PC-9 (cell line): ENCODE measurements around the gene AGL. TPM values are rescaled to one million over a fixed set of nuclear protein-coding genes. Genes with fewer than 3 reads are reported as not detected.
"Not testable (repeated sequence)": the region's sequence is repeated elsewhere in the genome, so short reads cannot be mapped to it uniquely, and the experiment has no call there.

Source experiments
- BruUV-seq: library from RNA; stranded (reverse); fragments of 400-500 nt; replicated peaks from 2 replicates; lab custom pipeline; 2021; lab: Mats Ljungman, UMichigan
- CTCF ChIA-PET: fragments of 300-600 bp; sonication (Branson Sonifier 250); formaldehyde crosslinking; loops from one replicate; lab custom pipeline; 2022; ENCODE audit warnings: antibody characterized with exemption; lab: Charles Lee
- POLR2A ChIA-PET: fragments of 300-600 bp; sonication (Branson Sonifier 250); formaldehyde crosslinking; loops from one replicate; lab custom pipeline; 2022; ENCODE audit warnings: antibody characterized with exemption; ENCODE audit not compliant: unreplicated experiment; lab: Charles Lee
- DNase-seq, 2 experiments: peaks; one replicate each; pipeline versions ENCODE4 v3.0.0 to v3.0.0-alpha.2; 2015 to 2022; ENCODE audit warnings: mixed read lengths in 1 of 2
- H2AFZ ChIP-seq: fragments of 200-600 bp; sonication (generic); 2 replicates; pipeline ENCODE4 v1.8.1; 2017; ENCODE audit warnings: antibody characterized with exemption
- H3F3A ChIP-seq: fragments of 200-600 bp; sonication (generic); 2 replicates; pipeline ENCODE4 v1.8.1; 2017; ENCODE audit warnings: antibody characterized with exemption, mild to moderate bottlenecking, low read depth; ENCODE audit not compliant: insufficient read depth
- H3K27ac ChIP-seq: fragments of 200-600 bp; sonication (generic); 2 replicates; pipeline ENCODE4 v1.6.1; 2016; ENCODE audit warnings: mixed run types
- H3K27me3 ChIP-seq: fragments of 200-600 bp; sonication (generic); 2 replicates; pipeline ENCODE4 v1.6.1; 2016; ENCODE audit warnings: low read depth, mixed run types; ENCODE audit not compliant: insufficient read depth
- H3K36me3 ChIP-seq: fragments of 200-600 bp; sonication (generic); 2 replicates; pipeline ENCODE4 v1.6.1; 2016; ENCODE audit warnings: low read depth, mixed run types
- H3K4me1 ChIP-seq: fragments of 200-600 bp; sonication (generic); replicated peaks from 2 replicates; pipeline ENCODE4 v1.6.1; 2016; ENCODE audit warnings: mixed run types; ENCODE audit not compliant: insufficient read depth
- H3K4me2 ChIP-seq: fragments of 200-600 bp; sonication (generic); 2 replicates; pipeline ENCODE4 v1.6.1; 2017; ENCODE audit warnings: mixed run types
- H3K4me3 ChIP-seq: fragments of 200-600 bp; sonication (generic); 2 replicates; pipeline ENCODE4 v1.6.1; 2016; ENCODE audit warnings: mixed run types
- H3K79me2 ChIP-seq: fragments of 200-600 bp; sonication (generic); 2 replicates; pipeline ENCODE4 v1.6.1; 2017; ENCODE audit warnings: low read depth, mixed run types
- H3K9me2 ChIP-seq: fragments of 200-600 bp; sonication (generic); 2 replicates; pipeline ENCODE4 v1.8.1; 2017; ENCODE audit warnings: mild to moderate bottlenecking; ENCODE audit not compliant: insufficient read depth
- H3K9me3 ChIP-seq: fragments of 200-600 bp; sonication (generic); 2 replicates; pipeline ENCODE4 v1.8.1; 2016; ENCODE audit warnings: low read depth; ENCODE audit not compliant: insufficient read depth
- H4K20me1 ChIP-seq: fragments of 200-600 bp; sonication (generic); 2 replicates; pipeline ENCODE4 v1.8.1; 2017; ENCODE audit not compliant: insufficient read depth
- EZH2 ChIP-seq: fragments of 200-600 bp; sonication (generic); IDR thresholded peaks from 2 replicates; pipeline ENCODE4 v1.8.0; 2017; ENCODE audit warnings: antibody characterized with exemption, low read depth
- intact Hi-C: fragments of 100-400 bp; cut with micrococcal nuclease; formaldehyde crosslinking; loops from one replicate; pipeline ENCODE4 v1.10.0; 2022; ENCODE audit not compliant: unreplicated experiment
- total RNA-seq: library from RNA; stranded (reverse); gene quantifications from 2 replicates; pipeline ENCODE4 v1.2.3, GENCODE V29; 2021
- TF ChIP-seq, protein P1 (sequence below): fragments of 200-600 bp; sonication (generic); conservative IDR thresholded peaks from 2 replicates; pipeline ENCODE4 v1.6.1; 2017; ENCODE audit warnings: mixed run types, antibody characterized with exemption, mild to moderate bottlenecking, moderate library complexity

The AGL gene
- total RNA-seq, 1 experiment from 2014 or later, result 15.7 TPM

GRCh38 chr1:99827970-99828369 is 22.2 kb upstream of the AGL start:
- no peaks in the 10 kb centered on the region for H3K27me3 ChIP-seq
- no peak overlapping the region for H3K27ac ChIP-seq
- DNase-seq, result no peak
- no peaks in the 10 kb centered on the region for H3K9me2 ChIP-seq
- H2AFZ ChIP-seq, result no peak overlapping the region
- TF ChIP-seq, protein P1, sequence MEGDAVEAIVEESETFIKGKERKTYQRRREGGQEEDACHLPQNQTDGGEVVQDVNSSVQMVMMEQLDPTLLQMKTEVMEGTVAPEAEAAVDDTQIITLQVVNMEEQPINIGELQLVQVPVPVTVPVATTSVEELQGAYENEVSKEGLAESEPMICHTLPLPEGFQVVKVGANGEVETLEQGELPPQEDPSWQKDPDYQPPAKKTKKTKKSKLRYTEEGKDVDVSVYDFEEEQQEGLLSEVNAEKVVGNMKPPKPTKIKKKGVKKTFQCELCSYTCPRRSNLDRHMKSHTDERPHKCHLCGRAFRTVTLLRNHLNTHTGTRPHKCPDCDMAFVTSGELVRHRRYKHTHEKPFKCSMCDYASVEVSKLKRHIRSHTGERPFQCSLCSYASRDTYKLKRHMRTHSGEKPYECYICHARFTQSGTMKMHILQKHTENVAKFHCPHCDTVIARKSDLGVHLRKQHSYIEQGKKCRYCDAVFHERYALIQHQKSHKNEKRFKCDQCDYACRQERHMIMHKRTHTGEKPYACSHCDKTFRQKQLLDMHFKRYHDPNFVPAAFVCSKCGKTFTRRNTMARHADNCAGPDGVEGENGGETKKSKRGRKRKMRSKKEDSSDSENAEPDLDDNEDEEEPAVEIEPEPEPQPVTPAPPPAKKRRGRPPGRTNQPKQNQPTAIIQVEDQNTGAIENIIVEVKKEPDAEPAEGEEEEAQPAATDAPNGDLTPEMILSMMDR, result no peak
- TF ChIP-seq EZH2, result no peak
- no peak overlapping the region for H3K4me3 ChIP-seq
- H3K4me1 ChIP-seq, result no peaks in the 10 kb centered on the region
- no peak overlapping the region for H3K4me2 ChIP-seq
- H4K20me1 ChIP-seq, result no peaks in the 10 kb centered on the region
- no peaks in the 10 kb centered on the region for H3F3A ChIP-seq
- 0 out of 2 replicates have a peak, but pooled peaks cover 5% of the 10 kb centered on the region for H3K9me3 ChIP-seq
- POLR2A ChIA-PET, result interaction anchor here (0.7 kb wide), 1 partner anchor 1955 kb away, joined by 3 read pairs; no protein-coding TSS in a partner anchor
- no peaks in the 10 kb centered on the region for H3K36me3 ChIP-seq
- intact Hi-C loops, result no loop called here
- no peaks in the 10 kb centered on the region for H3K79me2 ChIP-seq
- CTCF ChIA-PET, result no interaction called here
- BruUV-seq, result no TSS peak

DNA sequence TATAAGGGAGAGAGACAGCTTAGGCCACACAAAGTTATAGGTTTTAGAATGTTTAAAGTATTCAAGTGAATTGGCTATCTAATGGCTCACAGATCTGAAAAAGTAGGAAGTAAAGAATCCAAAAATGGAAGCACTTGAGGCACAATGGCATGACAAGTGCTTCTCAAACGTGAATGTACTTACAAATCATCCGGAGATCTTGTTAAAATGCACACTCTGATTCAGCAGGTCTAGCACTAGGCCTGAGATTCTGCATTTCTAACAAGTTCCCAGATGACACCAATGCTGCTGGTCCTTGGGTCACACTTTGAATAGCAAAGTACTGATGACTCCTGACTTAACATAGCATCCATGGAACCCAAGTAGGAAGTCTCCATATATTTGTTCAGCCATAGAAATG is 20.9 kb upstream of the AGL start:
- no peak for DNase-seq
- Histone ChIP-seq H3K27ac (no peak overlapping the region), H3K9me3 (0 out of 2 replicates have a peak, but pooled peaks cover 5% of the 10 kb centered on the region), H4K20me1 (no peaks in the 10 kb centered on the region), H3K79me2 (no peaks in the 10 kb centered on the region), H3K27me3 (no peaks in the 10 kb centered on the region), H3K4me3 (no peak overlapping the region), H2AFZ (no peak overlapping the region), H3K36me3 (no peaks in the 10 kb centered on the region), H3K9me2 (no peaks in the 10 kb centered on the region), H3K4me2 (no peak overlapping the region), H3F3A (no peaks in the 10 kb centered on the region), H3K4me1 (no peaks in the 10 kb centered on the region)
- intact Hi-C loops, result no loop called here
- TF ChIP-seq EZH2, result no peak
- TF ChIP-seq, protein P1, result no peak
- no TSS peak for BruUV-seq
- CTCF ChIA-PET, result no interaction called here
- POLR2A ChIA-PET, result no interaction called here

GRCh38 chr1:99833911-99834310 is 16.2 kb upstream of the AGL start:
- CTCF ChIA-PET, result interaction anchor here (0.7 kb wide), 1 partner anchor 43 kb away, joined by 3 read pairs; no protein-coding TSS in a partner anchor
- POLR2A ChIA-PET, result not testable (repeated sequence)

DNA sequence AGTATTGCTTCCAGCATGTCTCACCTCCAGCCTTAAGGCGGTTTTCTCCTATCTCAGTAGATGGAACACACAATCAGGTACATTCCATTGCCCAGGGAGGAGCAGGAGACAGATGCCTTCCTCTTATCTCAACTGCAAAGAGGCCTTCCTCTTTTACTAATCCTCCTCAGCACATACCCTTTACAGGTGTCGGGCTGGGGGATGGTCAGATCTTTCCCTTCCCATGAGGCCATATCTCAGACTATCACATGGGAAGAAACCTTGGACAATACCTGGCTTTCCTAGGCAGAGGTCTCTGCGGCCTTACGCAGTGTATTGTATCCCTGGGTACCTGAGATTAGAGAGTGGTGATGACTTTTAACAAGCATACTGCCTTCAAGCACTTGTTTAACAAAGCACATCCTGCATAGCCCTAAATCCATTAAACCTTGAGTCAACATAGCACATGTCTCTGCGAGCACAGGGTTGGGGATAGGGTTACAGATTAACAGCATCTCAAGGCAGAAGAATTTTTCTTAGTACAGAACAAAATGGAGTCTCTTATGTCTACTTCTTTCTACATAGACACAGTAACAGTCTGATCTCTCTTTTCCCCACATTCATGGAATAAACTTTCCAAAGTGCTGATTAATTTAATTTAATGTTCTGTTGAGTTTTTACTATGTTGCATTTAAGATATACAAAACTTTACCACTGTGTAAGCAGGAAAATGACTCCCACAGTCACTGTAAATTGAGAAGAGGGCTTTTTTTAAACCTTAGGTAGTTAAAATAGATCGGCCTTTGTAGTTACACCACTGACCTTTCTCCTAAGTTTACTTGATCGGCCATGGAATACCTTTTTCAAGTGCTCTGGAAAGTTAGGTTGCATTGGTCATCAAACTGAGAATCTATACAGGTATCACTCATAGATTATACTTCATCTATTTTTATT is 13.7 kb upstream of the AGL start:
- H3K4me1 ChIP-seq, H3K36me3 ChIP-seq, BruUV-seq, POLR2A ChIA-PET, H4K20me1 ChIP-seq, H3F3A ChIP-seq, H3K9me3 ChIP-seq, H3K27me3 ChIP-seq, H3K4me2 ChIP-seq, CTCF ChIA-PET, intact Hi-C loops, DNase-seq, H3K27ac ChIP-seq, H3K79me2 ChIP-seq, H3K9me2 ChIP-seq, H2AFZ ChIP-seq, H3K4me3 ChIP-seq: not testable (repeated sequence)

More at GRCh38 chr1:99833911-99834310, 16.2 kb upstream of the AGL start:
- H3K4me3 ChIP-seq, H3K27ac ChIP-seq, H3K4me1 ChIP-seq, H3K9me2 ChIP-seq, H4K20me1 ChIP-seq, H3K9me3 ChIP-seq, H2AFZ ChIP-seq, intact Hi-C loops, H3K4me2 ChIP-seq, H3K79me2 ChIP-seq, BruUV-seq, DNase-seq, H3F3A ChIP-seq, H3K27me3 ChIP-seq, H3K36me3 ChIP-seq: not testable (repeated sequence)

- H3K9me2 ChIP-seq, H3K27me3 ChIP-seq, H3K4me1 ChIP-seq, H3K36me3 ChIP-seq, BruUV-seq, DNase-seq, H2AFZ ChIP-seq, H3F3A ChIP-seq, POLR2A ChIA-PET, CTCF ChIA-PET, H3K9me3 ChIP-seq, H3K4me3 ChIP-seq, H4K20me1 ChIP-seq, H3K27ac ChIP-seq, intact Hi-C loops, H3K79me2 ChIP-seq, H3K4me2 ChIP-seq: not testable (repeated sequence)
Observed at GRCh38 chr1:99840353-99840752, 9.8 kb upstream of the AGL start.
